GM06990 (cell line): ENCODE results near the gene BLOC1S5.

Experiments used
- DNase-seq: peaks from one replicate; pipeline ENCODE4 v3.0.0-alpha.2; 2011; ENCODE audit not compliant: insufficient read length; ENCODE audit errors: extremely low read depth
- H3K27me3 ChIP-seq: replicated peaks from 2 replicates; pipeline ENCODE4 v1.6.0; 2011; ENCODE audit warnings: low read length; ENCODE audit not compliant: control insufficient read depth, insufficient read depth
- H3K36me3 ChIP-seq: 2 replicates; pipeline ENCODE4 v1.5.1; 2011; ENCODE audit warnings: low read length; ENCODE audit not compliant: control insufficient read depth, insufficient read depth
- H3K4me3 ChIP-seq: replicated peaks from 2 replicates; pipeline ENCODE4 v1.5.1; 2011; ENCODE audit warnings: low read depth, mild to moderate bottlenecking, control low read depth, low read length
- TF ChIP-seq, protein P1 (sequence below): IDR thresholded peaks from 2 replicates; pipeline ENCODE4 v1.5.1; 2011; ENCODE audit warnings: low read length, control low read depth, mild to moderate bottlenecking, inconsistent platforms; ENCODE audit not compliant: insufficient read depth, poor library complexity, severe bottlenecking

BLOC1S5 gene

DNA sequence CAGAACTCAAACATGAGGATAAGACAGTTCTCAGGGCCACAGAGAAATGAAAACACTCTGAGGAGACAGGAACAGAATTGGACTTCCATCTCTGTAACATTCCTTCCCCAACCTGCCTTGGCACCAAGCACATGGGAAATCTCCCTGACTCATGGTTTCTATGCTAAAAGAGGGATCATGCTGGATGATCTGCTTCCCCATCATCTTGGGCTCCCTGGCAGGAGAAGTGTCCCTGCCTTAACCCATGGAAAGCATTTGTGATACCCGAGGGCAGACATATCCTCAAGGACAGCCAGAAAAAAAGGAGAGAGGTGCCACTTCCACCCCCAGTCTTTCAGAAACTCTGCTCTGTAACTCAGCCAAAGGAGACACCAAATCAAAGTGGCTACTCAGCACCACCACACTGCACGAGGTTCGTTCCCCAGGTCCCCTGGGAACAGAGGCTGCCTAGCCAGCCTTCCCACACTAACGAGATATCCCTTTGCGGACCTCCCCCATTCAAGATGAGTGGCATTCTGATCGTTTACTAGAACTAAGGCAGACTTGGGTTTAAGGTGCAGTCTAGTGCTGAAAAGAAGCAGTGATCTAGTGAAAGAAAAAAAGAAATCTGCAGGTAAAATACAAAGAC, 34.8 kb downstream of the BLOC1S5 start:
- H3K27me3 ChIP-seq: no peaks in the 10 kb centered on the region
- H3K4me3 ChIP-seq: no peak overlapping the region

GRCh38 chr6:8027965-8028651, 36.1 kb downstream of the BLOC1S5 start:
- no peak overlapping the region for H3K4me3 ChIP-seq
- H3K36me3 ChIP-seq: no peaks in the 10 kb centered on the region; the same call in 1 of the 2 replicates
- TF ChIP-seq, protein P1, sequence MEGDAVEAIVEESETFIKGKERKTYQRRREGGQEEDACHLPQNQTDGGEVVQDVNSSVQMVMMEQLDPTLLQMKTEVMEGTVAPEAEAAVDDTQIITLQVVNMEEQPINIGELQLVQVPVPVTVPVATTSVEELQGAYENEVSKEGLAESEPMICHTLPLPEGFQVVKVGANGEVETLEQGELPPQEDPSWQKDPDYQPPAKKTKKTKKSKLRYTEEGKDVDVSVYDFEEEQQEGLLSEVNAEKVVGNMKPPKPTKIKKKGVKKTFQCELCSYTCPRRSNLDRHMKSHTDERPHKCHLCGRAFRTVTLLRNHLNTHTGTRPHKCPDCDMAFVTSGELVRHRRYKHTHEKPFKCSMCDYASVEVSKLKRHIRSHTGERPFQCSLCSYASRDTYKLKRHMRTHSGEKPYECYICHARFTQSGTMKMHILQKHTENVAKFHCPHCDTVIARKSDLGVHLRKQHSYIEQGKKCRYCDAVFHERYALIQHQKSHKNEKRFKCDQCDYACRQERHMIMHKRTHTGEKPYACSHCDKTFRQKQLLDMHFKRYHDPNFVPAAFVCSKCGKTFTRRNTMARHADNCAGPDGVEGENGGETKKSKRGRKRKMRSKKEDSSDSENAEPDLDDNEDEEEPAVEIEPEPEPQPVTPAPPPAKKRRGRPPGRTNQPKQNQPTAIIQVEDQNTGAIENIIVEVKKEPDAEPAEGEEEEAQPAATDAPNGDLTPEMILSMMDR: no peak
- DNase-seq: no peak
- no peaks in the 10 kb centered on the region for H3K27me3 ChIP-seq

More for the DNA sequence above, 34.8 kb downstream of the BLOC1S5 start:
- TF ChIP-seq, protein P1: no peak
- no peaks in the 10 kb centered on the region; the same call in 1 of the 2 replicates for H3K36me3 ChIP-seq
- no peak for DNase-seq

GRCh38 chr6:8026800-8027199, 37.4 kb downstream of the BLOC1S5 start:
- H3K27me3 ChIP-seq: no peaks in the 10 kb centered on the region
- TF ChIP-seq, protein P1: no peak
- H3K4me3 ChIP-seq: no peak overlapping the region
- H3K36me3 ChIP-seq: no peaks in the 10 kb centered on the region; the same call in 1 of the 2 replicates
- DNase-seq: no peak

- Histone ChIP-seq H3K4me3 (no peak overlapping the region), H3K36me3 (no peaks in the 10 kb centered on the region; the same call in 1 of the 2 replicates), H3K27me3 (no peaks in the 10 kb centered on the region)
- no peak for DNase-seq
- TF ChIP-seq, protein P1: no peak
Measured at GRCh38 chr6:8025191-8025590, 39.0 kb downstream of the BLOC1S5 start.

DNA sequence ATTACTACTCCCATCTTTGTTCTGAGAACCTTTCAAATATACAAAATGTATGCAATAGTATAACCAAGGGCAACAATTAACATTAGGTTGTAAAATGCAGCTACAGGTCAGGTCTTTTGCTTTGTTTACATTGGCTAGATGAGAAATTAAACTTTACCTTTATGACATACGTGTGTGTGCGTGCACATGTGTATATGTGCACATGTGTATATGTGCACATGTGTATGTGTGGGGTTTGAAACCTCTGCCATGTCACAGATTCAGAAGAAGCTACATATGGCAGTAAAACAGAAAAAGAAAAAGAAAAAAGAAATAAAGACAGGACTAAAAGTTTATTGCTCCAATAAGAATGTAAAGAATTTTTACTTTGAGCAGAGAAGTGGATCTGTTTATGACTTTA, 40.6 kb downstream of the BLOC1S5 start:
- DNase-seq: no peak
- TF ChIP-seq, protein P1: no peak
- Histone ChIP-seq H3K4me3 (no peak overlapping the region), H3K27me3 (no peaks in the 10 kb centered on the region), H3K36me3 (no peaks in the 10 kb centered on the region; the same call in 1 of the 2 replicates)
